PC-3 (cell line): ENCODE measurements around the gene SLC34A3.

Experiments
- EZH2 ChIP-seq: fragments of 300-600 bp; sonication (generic); IDR thresholded peaks from one replicate; pipeline ENCODE4 v1.6.1; 2017; ENCODE audit warnings: antibody characterized with exemption, mild to moderate bottlenecking, low read length; ENCODE audit not compliant: unreplicated experiment
- TF ChIP-seq, protein P1 (sequence below): fragments of 300-600 bp; sonication (generic); conservative IDR thresholded peaks from 2 replicates; pipeline ENCODE4 v1.5.1; 2017; ENCODE audit warnings: antibody characterized with exemption, low read depth, mild to moderate bottlenecking, low read length

DNA sequence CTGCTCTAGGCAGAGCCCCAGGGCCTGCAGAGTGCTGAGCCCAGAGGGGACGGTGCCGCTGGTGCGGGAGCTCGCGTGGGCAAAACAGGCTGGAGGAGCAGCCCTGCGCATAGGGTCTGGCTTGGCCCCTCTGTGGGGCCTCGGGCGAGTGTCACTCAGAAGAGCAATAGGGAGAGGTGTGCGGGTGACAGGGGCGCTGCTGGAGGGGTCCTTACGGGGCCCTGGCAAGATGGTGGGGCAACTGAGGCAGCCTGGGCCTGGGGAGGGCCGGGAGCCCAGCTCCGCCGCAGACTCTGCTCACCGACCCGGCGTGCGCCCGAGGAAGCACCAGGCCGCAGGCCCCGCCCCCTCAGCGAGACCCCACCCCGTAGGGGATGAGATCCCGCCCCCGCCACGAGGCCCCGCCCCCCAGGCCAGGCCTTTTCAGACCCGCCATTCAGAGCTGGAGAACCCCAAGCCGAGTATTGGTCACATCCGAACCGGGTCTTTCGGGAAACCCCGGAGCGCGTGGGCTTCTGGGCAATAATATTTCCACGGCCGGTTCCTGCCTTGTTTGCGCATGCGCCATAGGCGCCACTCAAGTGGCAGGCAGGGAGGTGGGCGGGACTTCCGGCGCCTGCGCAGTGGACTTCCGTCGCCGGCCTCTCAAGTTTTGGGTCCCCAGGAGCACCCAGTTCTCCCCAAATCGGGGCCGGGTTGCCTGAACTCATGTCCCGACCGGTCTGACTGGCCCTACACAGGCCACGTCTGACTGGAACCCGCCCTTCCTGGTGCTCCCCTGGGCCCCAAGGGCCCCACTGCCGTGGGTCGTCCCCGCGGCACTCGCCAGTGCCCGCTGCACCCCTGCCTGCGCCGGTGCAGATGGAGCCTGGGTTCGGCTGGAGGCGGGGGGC is 7.4 kb upstream of the SLC34A3 start:
- TF ChIP-seq, protein P1, sequence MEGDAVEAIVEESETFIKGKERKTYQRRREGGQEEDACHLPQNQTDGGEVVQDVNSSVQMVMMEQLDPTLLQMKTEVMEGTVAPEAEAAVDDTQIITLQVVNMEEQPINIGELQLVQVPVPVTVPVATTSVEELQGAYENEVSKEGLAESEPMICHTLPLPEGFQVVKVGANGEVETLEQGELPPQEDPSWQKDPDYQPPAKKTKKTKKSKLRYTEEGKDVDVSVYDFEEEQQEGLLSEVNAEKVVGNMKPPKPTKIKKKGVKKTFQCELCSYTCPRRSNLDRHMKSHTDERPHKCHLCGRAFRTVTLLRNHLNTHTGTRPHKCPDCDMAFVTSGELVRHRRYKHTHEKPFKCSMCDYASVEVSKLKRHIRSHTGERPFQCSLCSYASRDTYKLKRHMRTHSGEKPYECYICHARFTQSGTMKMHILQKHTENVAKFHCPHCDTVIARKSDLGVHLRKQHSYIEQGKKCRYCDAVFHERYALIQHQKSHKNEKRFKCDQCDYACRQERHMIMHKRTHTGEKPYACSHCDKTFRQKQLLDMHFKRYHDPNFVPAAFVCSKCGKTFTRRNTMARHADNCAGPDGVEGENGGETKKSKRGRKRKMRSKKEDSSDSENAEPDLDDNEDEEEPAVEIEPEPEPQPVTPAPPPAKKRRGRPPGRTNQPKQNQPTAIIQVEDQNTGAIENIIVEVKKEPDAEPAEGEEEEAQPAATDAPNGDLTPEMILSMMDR: no peak
- TF ChIP-seq EZH2: no peak
